OCI-M1 (cell line): ENCODE results near the gene PRRT3.

Experiments used
- DNase-seq: peaks from one replicate; lab custom pipeline; 2025; lab: John Stamatoyannopoulos, UW

Gene PRRT3

DNA sequence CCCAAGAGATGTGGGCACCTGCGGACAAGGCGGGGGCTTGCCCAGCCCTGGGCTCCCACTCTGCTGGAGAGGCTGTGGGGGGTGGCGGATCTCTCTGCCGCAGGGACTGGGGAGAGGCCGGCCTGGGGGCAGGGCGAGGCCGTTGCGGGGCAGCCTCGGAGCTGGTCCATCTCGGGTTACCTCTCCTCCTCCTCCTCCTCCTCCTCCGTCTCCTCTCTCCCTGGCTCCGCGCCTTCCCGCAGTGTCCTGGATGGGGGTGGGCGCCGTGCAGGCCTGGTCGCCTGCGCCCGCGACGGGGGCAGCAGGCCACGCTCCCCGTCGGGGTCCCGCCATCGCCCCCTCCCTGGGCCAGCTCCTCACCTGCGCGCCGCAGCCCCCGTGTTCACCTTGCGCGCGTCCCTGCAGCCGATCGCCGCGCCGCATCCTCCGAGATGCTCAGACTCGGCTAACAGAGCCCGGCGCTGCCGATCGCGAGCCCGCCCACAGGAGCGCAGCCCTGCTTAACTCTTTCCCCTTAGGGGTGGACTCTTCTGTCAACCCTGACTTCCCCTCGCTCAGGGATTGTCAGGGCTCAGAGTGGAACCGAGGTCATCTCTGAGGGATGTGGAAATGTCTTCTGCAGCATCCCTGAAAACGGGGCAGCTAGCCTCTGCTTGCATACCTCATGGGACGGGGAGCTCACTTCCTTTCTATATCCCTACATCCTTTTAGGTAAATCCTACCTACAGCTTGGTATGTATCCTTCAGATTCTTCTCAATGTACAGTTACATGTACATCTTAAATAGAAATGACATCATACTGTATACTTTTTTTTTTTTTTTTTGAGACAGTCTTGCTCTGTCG, at the start of gene PRRT3:
Gene PRRT3, minus strand, starts transcription at position 447 of the 844 bp plus-strand sequence. CDS start 2,293 bp downstream, outside the sequence.
- peak; percentile 35 for DNase-seq

- no peak for DNase-seq
Observed at GRCh38 chr3:10000686-10001085, 48.5 kb upstream of the PRRT3 start.

GRCh38 chr3:9994086-9994844, 42.1 kb upstream of the PRRT3 start:
- DNase-seq: no peak

DNA sequence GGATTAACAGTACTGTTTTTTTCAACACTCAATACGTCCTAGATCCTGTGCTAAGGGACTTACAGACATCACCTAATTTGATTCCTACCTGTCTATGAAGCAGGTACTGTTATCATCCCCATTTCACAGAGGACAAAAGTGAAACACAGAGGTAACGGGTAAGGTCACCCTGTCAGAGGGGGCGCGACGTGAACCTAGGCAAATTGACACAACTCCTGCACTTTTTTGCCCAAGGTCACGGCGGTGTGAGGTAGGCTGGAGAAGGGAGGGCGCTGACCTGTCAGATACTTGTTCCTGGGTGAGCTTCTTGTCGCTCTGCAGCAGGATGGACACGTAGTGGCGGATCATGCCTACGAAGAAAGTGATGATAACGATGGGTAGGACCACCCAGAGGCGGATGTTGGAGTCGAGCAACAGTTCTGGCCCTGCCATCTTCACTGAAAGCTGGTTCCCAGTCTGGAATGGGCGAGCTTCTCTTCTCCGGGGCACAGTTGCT, 34.1 kb upstream of the PRRT3 start:
- no peak for DNase-seq

DNA sequence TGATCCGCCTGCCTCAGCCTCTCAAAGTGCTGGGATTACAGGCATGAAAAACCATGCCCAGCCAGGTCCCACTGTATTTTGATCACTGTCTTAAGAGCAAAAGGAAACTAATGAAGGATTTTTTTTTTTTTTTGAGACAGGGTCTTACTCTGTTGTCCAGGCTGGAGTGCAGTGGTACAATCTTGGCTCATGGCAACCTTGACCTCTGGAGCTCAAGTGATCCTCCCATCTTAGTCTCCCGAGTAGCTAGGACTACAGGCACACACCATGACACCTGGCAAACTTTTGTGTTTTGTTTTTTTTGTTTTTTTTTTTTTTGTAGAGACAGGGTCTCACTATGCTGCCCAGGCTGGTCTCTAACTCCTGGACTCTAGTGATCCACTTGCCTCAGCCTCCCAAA, 28.0 kb upstream of the PRRT3 start:
- DNase-seq: no peak

GRCh38 chr3:9978710-9979305, 26.6 kb upstream of the PRRT3 start:
- DNase-seq: peak; percentile 91

DNA sequence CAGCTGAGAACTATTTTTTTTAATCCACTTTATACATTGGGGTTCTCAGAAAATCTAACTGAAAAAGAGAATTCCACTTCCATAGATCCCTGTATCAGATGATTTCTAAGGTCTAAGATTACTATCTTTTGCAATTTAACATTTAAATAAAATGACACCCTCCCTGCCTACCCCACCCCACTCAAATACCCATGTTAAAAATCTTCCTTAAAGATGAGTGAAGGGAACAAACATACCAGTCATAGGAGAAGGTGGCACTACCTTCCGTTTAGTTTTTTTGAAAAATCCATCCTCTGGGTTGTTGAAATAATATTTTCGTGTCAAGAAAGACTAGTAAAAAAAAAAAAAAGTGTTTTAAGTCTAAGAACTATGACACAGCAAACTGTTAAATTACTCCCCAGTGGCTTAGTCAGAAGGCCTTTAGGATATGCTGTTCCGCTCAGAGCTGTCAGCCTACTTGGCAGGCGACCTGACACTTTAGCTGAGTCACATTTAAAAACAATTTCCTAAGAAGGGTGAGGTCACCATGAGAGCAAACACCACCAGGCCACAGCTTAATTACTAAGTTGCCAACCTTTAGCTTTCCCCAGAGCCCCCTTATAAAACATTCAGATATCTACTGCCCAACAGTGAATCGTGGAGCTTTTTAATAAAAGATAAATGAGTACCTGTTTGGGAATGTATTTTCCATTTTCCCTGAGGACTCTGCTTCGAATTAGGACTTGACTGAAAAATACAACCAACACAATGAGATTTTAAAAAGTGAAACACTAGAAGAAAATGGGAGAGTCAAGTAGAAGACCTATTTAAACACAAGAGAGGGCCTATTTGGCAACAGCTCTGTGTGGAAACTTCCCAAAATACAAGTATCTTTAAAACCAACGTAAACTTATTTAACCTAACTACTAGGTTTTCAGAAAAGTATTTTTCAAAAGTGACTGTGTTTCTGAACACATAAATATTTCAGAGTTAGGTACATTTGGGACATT, 24.8 kb upstream of the PRRT3 start:
- DNase-seq: peak; percentile 99

GRCh38 chr3:9970020-9970652, 17.9 kb upstream of the PRRT3 start:
- DNase-seq: no peak

DNA sequence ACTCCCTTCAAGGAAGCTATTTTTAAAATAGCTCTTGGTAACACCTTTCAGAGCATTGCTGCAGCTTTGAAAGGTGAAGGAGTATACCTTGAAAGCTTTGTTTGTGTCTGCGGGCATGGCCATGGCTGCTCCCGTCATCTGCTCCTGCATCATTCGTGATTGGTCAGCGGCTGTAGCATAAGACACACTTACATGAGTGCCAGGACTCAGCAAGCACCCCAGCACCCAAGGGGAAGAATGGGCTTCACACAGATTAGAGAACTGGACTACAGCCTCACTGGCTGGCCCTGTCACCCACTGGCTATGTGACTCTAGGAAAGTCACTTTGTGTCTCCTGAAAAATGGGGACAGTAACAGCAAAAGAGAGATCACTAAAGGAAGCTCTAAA, 17.4 kb upstream of the PRRT3 start:
- no peak for DNase-seq

- no peak for DNase-seq
Observed at GRCh38 chr3:9966841-9967240, 14.6 kb upstream of the PRRT3 start.

- DNase-seq: peak; percentile 31
Observed at GRCh38 chr3:9965200-9965875, 13.1 kb upstream of the PRRT3 start.

GRCh38 chr3:9957214-9957613, 5.0 kb upstream of the PRRT3 start:
- peak; percentile 52 for DNase-seq

GRCh38 chr3:9955611-9956352, 3.6 kb upstream of the PRRT3 start:
- no peak for DNase-seq

DNA sequence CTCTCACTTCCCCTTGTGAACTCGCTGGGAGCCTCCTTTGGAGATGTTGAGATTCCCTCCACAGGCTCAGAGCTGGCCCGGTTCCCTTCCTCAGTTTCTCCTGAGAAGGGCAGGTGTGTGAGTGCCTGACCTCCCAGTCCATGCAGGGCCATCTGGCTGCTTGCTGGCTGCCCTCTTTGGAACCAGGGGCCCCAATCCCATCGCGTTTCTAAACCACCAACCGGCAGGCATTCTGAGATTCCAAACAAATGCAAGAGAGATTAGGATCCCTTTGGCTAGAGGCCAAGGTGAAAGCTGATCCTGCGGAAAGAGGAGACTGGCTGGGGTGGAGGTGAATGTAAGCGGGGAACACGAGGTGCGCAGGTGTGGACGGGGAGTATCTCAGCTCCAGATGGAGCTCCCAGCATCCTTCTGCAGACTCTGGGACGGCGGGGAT, 2.9 kb upstream of the PRRT3 start:
- no peak for DNase-seq

DNA sequence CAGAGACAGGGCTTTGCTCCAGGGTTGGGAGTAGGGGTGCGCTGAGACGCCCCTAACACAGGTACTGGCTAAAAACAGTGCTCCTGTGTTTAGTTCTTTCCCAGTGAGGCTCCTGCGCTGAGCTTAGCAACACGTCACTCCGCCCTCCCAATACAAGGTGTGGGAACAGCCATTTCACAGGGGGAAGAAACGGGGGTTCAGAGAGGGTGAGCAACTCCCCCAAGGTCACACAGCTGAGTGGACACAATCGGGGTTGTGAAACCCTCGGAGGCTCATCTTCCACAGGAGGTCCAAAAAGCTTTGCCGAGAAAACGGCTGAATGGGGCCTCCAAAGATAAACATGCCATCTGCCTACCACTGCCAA, 628 bp downstream of the PRRT3 start:
- no peak for DNase-seq

DNA sequence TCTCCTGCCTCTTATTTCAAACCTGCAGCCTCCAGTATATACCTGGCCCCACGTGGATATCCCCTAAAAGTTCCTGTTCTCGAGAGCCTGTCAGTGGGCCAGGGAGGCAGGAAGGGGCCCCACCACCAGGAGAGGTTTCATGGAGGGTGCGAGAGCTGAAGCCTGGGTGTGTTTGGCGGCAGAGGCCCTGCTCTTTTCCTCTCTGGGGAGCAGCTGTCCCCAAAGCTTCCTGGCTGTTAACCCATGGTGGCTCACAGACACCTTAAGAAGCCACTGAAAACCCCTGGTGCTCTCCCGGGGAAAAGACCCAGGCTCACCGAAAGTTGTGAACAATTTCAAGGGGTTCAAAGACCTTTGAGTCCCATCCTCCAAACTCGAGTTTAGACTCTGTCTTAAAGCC, 1.1 kb downstream of the PRRT3 start:
- DNase-seq: no peak

DNA sequence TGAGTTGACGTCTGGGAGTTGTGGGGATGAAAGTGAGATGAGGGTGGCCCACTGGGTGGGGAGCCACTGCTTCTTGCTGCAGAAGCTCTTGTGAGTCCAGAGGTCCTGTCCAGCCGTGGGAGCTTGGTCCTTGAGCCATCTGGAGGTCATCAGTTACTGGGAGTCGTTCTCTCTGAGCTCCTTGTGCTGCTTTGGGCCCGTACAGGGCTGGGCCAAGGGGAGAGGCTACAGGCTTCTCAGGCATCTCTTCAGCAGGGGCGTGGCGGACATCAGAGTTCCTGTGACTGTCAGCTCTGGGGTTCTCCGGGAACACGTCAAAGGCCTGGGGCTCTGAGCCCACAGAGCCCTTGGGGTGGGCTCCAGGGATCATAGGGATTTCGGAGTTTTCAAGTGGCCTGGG, 2.6 kb downstream of the PRRT3 start:
- no peak for DNase-seq

- DNase-seq: no peak
Observed at GRCh38 chr3:9949115-9949514, 3.1 kb downstream of the PRRT3 start.

GRCh38 chr3:9948586-9948985, 3.6 kb downstream of the PRRT3 start:
- DNase-seq: no peak
